ENCODE results near the gene SNX3.

Gene SNX3

GRCh38 chr6:108203189-108204112 lies 57.4 kb downstream of the SNX3 start:
- Histone ChIP-seq H3K27ac (ENCODE audit: low read depth, low read length) (no peak overlapping the region), H3K9ac (ENCODE audit: low read depth, low read length) (no peak overlapping the region), H3K9me3 (ENCODE audit: control insufficient read depth, insufficient read depth, low read length) (no peaks in the 10 kb centered on the region), H3K36me3 (ENCODE audit: control insufficient read depth, insufficient read depth, low read length) (no peaks in the 10 kb centered on the region), H3K27me3 (ENCODE audit: control insufficient read depth, insufficient read depth, low read length) (no peaks in the 10 kb centered on the region), H3K4me3 (ENCODE audit: low read depth, low read length) (no peak overlapping the region), H3K4me1 (ENCODE audit: control insufficient read depth, insufficient read depth, low read length) (peaks cover 5% of the 10 kb centered on the region; the same call in 1 of the 2 replicates)

DNA sequence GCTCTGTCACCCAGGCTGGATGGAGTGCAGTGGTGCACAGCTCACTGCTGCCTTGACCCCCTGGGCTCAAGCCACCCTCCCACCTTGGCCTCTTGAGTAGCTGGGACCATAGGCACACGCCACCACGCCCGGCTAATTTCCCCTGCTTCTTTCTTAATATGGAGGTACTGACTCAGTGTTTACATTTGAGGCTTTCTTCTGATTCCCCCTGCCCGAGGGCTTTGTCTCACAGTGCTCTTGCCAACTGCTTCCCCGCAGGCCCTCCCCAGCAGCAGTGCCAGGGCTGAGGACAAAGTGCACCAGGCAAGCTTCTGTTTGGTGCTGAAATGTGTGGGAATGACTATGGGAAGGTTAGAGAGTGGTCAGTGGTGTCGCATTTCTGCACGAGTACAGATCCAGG lies 60.2 kb downstream of the SNX3 start:
- H3K9me3 ChIP-seq (ENCODE audit: control insufficient read depth, insufficient read depth, low read length) = no peaks in the 10 kb centered on the region
- H3K4me1 ChIP-seq (ENCODE audit: control insufficient read depth, insufficient read depth, low read length) = no peaks in the 10 kb centered on the region
- H3K27ac ChIP-seq (ENCODE audit: low read depth, low read length) = no peak overlapping the region
- no peaks in the 10 kb centered on the region for H3K36me3 ChIP-seq (ENCODE audit: control insufficient read depth, insufficient read depth, low read length)
- H3K27me3 ChIP-seq (ENCODE audit: control insufficient read depth, insufficient read depth, low read length) = no peaks in the 10 kb centered on the region
- no peak overlapping the region for H3K9ac ChIP-seq (ENCODE audit: low read depth, low read length)
- no peak overlapping the region for H3K4me3 ChIP-seq (ENCODE audit: low read depth, low read length)

DNA sequence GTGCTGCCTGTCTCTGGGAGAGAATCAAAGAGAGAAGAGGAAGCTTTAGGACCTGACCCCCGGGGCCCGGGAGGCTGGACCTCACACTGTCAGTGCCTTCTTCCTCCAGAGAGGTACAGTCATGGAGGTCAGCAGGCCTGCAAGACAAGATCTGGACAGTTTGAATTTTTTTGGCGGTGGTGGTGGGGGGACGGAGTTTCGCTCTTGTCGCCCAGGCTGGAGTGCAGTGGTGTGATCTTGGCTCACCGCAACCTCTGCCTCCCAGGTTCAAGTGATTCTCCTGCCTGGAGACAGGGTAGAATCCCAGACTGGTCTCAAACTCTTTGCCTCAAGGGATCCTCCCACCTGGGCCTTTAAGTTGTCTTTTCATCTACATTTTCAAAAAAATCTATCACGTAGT lies 60.7 kb downstream of the SNX3 start:
- H3K27ac ChIP-seq (ENCODE audit: low read depth, low read length) = no peak overlapping the region
- H3K9ac ChIP-seq (ENCODE audit: low read depth, low read length) = no peak overlapping the region
- H3K4me3 ChIP-seq (ENCODE audit: low read depth, low read length) = no peak overlapping the region
- no peaks in the 10 kb centered on the region for H3K9me3 ChIP-seq (ENCODE audit: control insufficient read depth, insufficient read depth, low read length)
- no peaks in the 10 kb centered on the region for H3K4me1 ChIP-seq (ENCODE audit: control insufficient read depth, insufficient read depth, low read length)
- H3K36me3 ChIP-seq (ENCODE audit: control insufficient read depth, insufficient read depth, low read length) = no peaks in the 10 kb centered on the region
- H3K27me3 ChIP-seq (ENCODE audit: control insufficient read depth, insufficient read depth, low read length) = no peaks in the 10 kb centered on the region

- no peak overlapping the region for H3K4me3 ChIP-seq (ENCODE audit: low read depth, low read length)
- H3K9ac ChIP-seq (ENCODE audit: low read depth, low read length) = no peak overlapping the region
- H3K36me3 ChIP-seq (ENCODE audit: control insufficient read depth, insufficient read depth, low read length) = no peaks in the 10 kb centered on the region
- H3K27ac ChIP-seq (ENCODE audit: low read depth, low read length) = no peak overlapping the region
- no peaks in the 10 kb centered on the region for H3K27me3 ChIP-seq (ENCODE audit: control insufficient read depth, insufficient read depth, low read length)
- H3K4me1 ChIP-seq (ENCODE audit: control insufficient read depth, insufficient read depth, low read length) = no peaks in the 10 kb centered on the region
- no peaks in the 10 kb centered on the region for H3K9me3 ChIP-seq (ENCODE audit: control insufficient read depth, insufficient read depth, low read length)
Measured at GRCh38 chr6:108198761-108199498, 61.9 kb downstream of the SNX3 start.

DNA sequence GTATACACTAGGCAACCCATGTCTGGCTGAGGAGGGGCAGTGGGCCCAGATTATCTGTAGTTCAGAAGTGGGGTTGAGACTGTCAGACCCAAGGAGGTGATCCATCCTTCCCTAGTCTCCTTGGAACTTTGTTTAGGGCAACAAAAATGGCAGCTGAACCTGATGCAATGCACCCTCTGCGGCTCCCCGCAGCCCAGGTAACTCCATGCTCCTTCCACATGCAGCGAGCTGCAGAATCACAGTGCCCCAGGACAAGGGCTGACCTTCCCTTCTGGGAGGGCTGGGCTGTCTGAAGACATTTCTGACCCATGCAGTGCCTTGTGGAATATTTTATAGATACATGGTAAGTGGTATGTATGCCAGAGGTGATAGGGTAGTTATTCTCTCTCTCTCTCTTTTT lies 65.6 kb downstream of the SNX3 start:
- Histone ChIP-seq H3K4me1 (ENCODE audit: control insufficient read depth, insufficient read depth, low read length) (no peaks in the 10 kb centered on the region), H3K27me3 (ENCODE audit: control insufficient read depth, insufficient read depth, low read length) (no peaks in the 10 kb centered on the region), H3K27ac (ENCODE audit: low read depth, low read length) (no peak overlapping the region), H3K9ac (ENCODE audit: low read depth, low read length) (no peak overlapping the region), H3K9me3 (ENCODE audit: control insufficient read depth, insufficient read depth, low read length) (no peaks in the 10 kb centered on the region), H3K36me3 (ENCODE audit: control insufficient read depth, insufficient read depth, low read length) (no peaks in the 10 kb centered on the region), H3K4me3 (ENCODE audit: low read depth, low read length) (no peak overlapping the region)

DNA sequence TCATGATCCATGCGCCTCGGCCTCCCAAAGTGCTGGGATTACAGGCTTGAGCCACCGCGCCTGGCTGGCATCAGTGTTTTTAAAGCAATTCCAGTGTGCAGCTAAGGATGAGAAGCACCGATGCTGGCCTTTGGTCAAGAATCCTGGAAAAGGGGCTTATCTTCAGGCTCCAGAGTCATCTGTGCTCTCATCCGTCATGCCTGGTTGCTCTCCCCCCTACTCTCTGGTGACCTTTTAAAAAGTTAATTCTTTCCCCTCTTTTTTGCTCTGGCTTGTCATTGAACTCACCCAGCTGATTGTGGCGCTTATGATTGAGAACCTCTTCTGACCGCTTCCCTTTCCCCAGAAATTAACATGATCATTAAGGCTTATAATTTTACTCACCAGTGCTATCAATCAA lies 66.3 kb downstream of the SNX3 start:
- H3K27ac ChIP-seq (ENCODE audit: low read depth, low read length) = no peak overlapping the region
- H3K9me3 ChIP-seq (ENCODE audit: control insufficient read depth, insufficient read depth, low read length) = no peaks in the 10 kb centered on the region
- H3K36me3 ChIP-seq (ENCODE audit: control insufficient read depth, insufficient read depth, low read length) = no peaks in the 10 kb centered on the region
- no peaks in the 10 kb centered on the region for H3K4me1 ChIP-seq (ENCODE audit: control insufficient read depth, insufficient read depth, low read length)
- H3K9ac ChIP-seq (ENCODE audit: low read depth, low read length) = no peak overlapping the region
- no peak overlapping the region for H3K4me3 ChIP-seq (ENCODE audit: low read depth, low read length)
- H3K27me3 ChIP-seq (ENCODE audit: control insufficient read depth, insufficient read depth, low read length) = no peaks in the 10 kb centered on the region

DNA sequence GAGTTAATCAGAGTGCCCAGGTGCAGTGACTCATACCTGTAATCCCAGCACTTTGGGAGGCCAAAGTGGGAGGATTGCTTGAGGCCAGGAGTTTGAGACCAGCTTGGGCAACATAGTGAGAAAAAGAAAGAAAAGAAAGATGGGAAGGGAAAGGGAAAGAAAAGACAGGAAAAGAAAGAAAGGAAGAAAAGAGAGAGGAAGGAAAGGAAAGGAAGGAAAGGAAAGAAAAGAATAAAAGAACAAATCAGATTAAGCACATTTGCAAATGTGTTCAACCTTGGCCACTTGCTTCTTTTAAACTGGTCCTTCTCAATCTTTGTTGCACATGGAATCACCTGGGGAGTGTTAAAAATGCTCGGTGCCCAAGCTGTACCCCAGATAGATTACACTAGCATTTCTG lies 67.0 kb downstream of the SNX3 start:
- no peak overlapping the region for H3K9ac ChIP-seq (ENCODE audit: low read depth, low read length)
- H3K27ac ChIP-seq (ENCODE audit: low read depth, low read length) = no peak overlapping the region
- no peaks in the 10 kb centered on the region for H3K36me3 ChIP-seq (ENCODE audit: control insufficient read depth, insufficient read depth, low read length)
- H3K4me1 ChIP-seq (ENCODE audit: control insufficient read depth, insufficient read depth, low read length) = no peaks in the 10 kb centered on the region
- no peaks in the 10 kb centered on the region for H3K27me3 ChIP-seq (ENCODE audit: control insufficient read depth, insufficient read depth, low read length)
- no peaks in the 10 kb centered on the region for H3K9me3 ChIP-seq (ENCODE audit: control insufficient read depth, insufficient read depth, low read length)
- no peak overlapping the region for H3K4me3 ChIP-seq (ENCODE audit: low read depth, low read length)

GRCh38 chr6:108193131-108193530 lies 67.7 kb downstream of the SNX3 start:
- H3K9ac ChIP-seq (ENCODE audit: low read depth, low read length) = no peak overlapping the region
- no peaks in the 10 kb centered on the region for H3K4me1 ChIP-seq (ENCODE audit: control insufficient read depth, insufficient read depth, low read length)
- H3K27me3 ChIP-seq (ENCODE audit: control insufficient read depth, insufficient read depth, low read length) = no peaks in the 10 kb centered on the region
- H3K9me3 ChIP-seq (ENCODE audit: control insufficient read depth, insufficient read depth, low read length) = no peaks in the 10 kb centered on the region
- no peak overlapping the region for H3K27ac ChIP-seq (ENCODE audit: low read depth, low read length)
- no peaks in the 10 kb centered on the region for H3K36me3 ChIP-seq (ENCODE audit: control insufficient read depth, insufficient read depth, low read length)
- no peak overlapping the region for H3K4me3 ChIP-seq (ENCODE audit: low read depth, low read length)

DNA sequence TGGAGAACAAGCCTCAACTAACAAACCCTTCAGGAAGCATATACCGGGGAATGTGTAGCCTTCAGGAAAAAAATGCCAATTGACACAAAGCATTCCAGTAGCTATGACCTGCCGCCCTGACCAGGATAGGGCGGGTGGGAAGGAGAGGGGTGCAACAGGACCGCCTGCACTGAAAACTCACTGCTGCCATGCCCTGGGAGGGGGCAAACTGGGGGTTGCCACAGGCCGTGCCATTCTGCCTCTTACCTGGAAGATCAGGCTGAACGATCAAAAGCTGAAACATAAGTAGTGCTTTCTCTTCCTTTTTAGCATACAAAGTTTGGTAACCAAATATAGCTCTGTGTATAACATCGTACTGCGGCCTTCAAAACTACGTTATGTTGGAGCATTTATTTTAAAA lies 73.3 kb downstream of the SNX3 start:
- no peak overlapping the region for H3K27ac ChIP-seq (ENCODE audit: low read depth, low read length)
- H3K9ac ChIP-seq (ENCODE audit: low read depth, low read length) = no peak overlapping the region
- no peaks in the 10 kb centered on the region for H3K36me3 ChIP-seq (ENCODE audit: control insufficient read depth, insufficient read depth, low read length)
- H3K4me1 ChIP-seq (ENCODE audit: control insufficient read depth, insufficient read depth, low read length) = no peaks in the 10 kb centered on the region
- H3K4me3 ChIP-seq (ENCODE audit: low read depth, low read length) = no peak overlapping the region
- 0 out of 2 replicates have a peak, but pooled peaks cover 2% of the 10 kb centered on the region for H3K27me3 ChIP-seq (ENCODE audit: control insufficient read depth, insufficient read depth, low read length)
- no peaks in the 10 kb centered on the region for H3K9me3 ChIP-seq (ENCODE audit: control insufficient read depth, insufficient read depth, low read length)

- Histone ChIP-seq H3K4me1 (ENCODE audit: control insufficient read depth, insufficient read depth, low read length) (no peaks in the 10 kb centered on the region), H3K9ac (ENCODE audit: low read depth, low read length) (no peak overlapping the region), H3K9me3 (ENCODE audit: control insufficient read depth, insufficient read depth, low read length) (no peaks in the 10 kb centered on the region), H3K4me3 (ENCODE audit: low read depth, low read length) (no peak overlapping the region), H3K36me3 (ENCODE audit: control insufficient read depth, insufficient read depth, low read length) (no peaks in the 10 kb centered on the region), H3K27ac (ENCODE audit: low read depth, low read length) (no peak overlapping the region), H3K27me3 (ENCODE audit: control insufficient read depth, insufficient read depth, low read length) (peaks cover 7% of the 10 kb centered on the region; the same call in 1 of the 2 replicates)
Measured at GRCh38 chr6:108186226-108186625, 74.6 kb downstream of the SNX3 start.

DNA sequence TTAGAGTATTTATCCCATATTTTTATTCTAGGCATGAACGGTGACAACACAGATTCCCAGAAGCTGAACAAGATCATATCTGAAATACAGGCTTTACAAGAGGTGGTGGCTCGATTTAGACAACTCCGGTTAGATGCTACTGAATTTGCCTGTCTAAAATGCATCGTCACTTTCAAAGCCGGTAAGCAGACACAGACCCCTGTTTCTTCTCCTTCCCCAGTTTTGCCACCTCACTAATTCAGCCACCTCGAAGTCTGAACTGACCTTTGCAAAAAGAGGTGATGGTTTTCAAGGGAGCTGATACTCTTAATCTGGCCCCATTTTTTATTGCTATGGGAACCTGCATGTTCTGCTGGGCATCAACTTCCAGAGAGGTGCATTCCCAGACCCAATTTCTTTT lies 80.1 kb downstream of the SNX3 start:
- Histone ChIP-seq H3K36me3 (ENCODE audit: control insufficient read depth, insufficient read depth, low read length) (no peaks in the 10 kb centered on the region), H3K9ac (ENCODE audit: low read depth, low read length) (no peak overlapping the region), H3K27ac (ENCODE audit: low read depth, low read length) (no peak overlapping the region), H3K4me1 (ENCODE audit: control insufficient read depth, insufficient read depth, low read length) (peaks cover 35% of the 10 kb centered on the region), H3K9me3 (ENCODE audit: control insufficient read depth, insufficient read depth, low read length) (no peaks in the 10 kb centered on the region), H3K27me3 (ENCODE audit: control insufficient read depth, insufficient read depth, low read length) (peaks cover 58% of the 10 kb centered on the region), H3K4me3 (ENCODE audit: low read depth, low read length) (no peak overlapping the region)

Data from HUES48 (cell line).